Measurements from ENCODE around the gene MTIF2.

DNA sequence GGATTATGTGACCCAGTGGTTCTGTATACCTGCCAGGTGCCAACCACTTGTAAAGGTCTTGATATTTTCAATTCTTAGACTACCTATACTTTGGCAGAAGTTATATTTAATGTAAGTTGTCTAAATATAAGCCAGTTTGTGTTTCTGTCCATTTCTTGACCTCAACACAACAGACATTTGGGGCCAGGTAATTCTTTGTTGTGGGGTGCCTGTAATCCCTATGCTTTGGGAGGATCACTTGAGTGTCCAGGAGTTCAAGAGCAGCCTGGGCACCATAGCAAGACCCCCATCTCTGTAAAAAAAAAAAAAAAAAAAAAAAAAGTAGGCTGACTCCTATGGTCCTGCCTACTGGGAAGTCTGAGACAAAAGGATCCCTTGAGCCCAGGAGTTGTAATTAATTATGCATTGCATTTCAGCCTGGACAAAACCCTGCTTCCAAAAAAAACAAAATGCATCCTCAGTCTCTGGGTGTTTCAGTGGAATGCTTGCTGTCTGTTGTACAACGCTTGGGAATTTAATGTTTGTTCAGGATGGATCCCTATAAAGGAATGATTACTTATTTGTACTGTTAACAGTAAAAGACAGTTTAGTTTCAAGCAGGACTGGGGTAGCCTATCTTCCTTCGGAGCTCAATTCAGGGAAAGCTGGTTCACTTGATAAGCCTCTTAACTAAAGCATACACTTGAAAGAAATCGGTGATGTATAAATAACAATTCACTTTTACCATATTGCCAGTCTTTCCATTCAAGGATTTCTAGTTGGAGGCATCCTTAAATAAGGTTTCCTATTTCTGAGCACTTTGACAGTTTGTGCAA lies 33.1 kb downstream of the MTIF2 start:
- TF ChIP-seq CTCF (IDR thresholded peaks at IDR 0.05; ENCODE audit: low read depth, low read length, poor library complexity, severe bottlenecking), result no peak
- no peak for TF ChIP-seq EZH2phosphoT487 (IDR thresholded peaks at IDR 0.05; ENCODE audit: borderline replicate concordance, low read length)
